ENCODE measurements around the gene PDCD1.

Gene PDCD1

DNA sequence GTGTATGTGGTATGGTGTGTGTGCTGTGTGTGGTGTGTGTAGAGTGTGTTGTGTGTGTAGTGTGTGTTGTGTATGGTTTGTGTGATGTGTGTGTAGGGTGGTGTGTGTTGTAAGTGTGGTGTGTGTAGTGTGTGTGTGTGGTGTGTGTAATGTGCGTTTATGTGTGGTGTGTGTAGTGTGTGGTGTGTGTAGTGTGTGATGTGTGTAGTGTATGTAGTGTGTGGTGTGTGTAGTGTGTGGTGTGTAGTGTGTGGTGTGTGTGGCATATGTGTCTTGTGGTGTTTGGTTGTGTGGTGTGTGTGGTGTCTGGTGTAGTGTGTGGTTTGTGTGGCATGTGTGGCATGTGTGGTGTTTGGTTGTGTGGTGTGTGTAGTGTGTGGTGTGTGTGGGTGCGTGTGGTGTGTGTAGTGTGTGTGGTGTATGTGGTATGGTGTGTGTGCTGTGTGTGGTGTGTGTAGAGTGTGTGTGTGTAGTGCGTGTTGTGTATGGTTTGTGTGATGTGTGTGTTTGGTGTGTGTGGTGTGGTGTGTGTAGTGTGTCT lies 6.8 kb upstream of the PDCD1 start:
- DNase-seq (ENCODE audit: low spot score) = no peak

DNA sequence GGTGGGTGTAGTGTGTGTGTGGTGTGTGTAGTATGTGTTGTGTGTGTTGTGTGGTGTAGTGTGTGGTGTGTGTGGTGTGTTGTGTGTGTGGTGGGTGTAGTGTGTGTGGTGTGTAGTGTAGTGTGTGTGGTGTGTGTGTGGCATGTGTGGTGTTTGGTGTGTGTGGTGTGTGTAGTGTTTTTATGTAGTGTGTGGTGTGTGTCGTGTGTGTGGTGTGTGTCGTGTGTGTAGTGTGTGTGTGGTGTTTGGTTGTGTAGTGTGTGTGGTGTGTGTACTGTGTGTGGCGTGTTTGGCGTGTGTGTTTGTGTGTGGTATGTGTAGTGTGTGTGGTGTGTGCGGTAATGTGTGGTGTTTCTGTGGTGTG lies 6.1 kb upstream of the PDCD1 start:
- DNase-seq (ENCODE audit: low spot score) = no peak

DNA sequence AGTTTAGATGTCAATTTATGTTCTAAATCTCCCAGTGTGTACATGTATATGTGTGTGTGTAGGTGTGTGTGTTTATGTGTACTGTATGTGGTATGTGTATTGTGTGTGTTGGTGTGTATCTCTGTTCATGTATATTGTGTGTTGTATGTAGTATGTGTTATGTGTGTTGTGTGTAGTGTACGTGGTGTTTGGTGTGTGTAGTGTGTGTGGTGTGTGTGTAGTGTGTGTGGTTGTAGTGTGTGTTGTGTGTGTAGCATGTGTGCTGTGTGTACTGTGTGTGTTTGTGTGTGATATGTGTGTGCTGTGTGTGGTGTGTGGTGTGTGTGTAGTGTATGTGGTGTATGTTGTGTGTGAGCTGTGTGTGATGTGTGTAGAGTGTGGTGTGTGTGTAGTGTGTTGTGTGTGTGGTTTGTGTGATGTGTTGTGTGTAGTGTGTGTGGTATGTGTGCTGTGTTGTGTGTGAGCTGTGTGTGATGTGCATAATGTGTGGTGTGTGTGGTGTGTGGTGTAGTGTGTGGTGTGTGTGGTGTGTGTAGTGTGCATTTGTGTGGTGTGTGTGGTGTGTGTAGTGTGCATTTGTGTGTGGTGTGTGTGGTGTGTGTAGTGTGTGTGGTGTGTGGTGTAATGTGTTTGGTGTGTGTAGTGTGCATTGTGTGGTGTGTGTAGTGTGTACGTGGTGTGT lies 5.6 kb upstream of the PDCD1 start:
- DNase-seq (ENCODE audit: low spot score) = no peak

DNA sequence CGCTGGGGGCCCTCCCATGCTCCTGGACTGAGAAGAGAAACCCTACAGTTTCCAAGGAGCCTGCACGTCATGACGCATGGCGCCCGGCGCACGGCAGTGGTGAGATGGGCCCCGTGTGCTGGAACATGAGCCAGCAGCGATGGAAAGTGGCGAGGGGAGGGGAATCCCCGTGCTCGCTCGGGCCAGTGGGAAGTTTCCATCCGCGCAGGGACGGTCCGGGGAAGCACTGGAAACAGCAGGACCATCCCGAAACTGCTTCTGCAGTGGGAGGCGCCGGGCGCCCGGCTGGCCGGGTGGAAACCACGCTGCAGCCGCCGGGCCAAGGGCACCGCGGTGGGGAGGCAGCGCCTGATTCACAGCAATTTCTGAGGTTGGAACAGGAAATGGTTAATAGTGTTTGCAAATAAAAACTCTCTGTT lies 4.9 kb upstream of the PDCD1 start:
- peak; percentile 67 for DNase-seq (ENCODE audit: low spot score)

DNA sequence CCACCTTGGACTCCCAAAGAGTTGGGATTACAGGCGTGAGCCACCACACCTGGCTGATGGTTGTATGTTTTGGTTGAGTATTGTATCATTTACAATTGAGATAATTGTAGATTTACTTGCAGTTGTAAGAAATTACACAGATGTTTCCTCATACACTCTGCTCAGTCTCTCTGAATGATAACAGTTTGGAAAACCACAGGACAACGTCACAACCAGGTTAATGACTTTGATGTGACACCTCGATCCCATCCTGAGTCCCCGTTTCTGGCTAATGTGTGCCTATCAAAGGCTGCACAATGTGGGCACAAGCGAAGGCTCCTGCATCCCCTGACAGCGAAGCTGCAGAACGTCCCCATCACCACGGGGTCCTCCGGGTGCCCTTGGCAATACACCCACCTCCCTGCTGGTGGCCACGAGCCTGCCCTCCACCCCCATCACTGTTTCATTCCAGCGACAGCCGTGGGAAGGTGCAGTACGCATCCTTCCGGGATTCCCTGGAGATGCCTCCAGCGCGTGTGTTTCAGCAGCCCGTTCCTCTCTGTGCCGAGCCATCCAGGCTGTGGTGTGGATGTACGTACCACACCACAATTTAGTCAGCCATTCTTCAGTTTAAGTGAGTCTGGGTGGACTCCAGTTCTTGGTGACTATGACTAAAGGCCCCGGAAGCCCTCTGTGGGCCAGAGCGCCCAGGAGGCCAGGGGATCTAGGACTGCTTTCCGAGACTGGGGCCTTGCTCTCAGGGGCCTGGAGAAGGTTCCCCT lies 4.3 kb upstream of the PDCD1 start:
- DNase-seq (ENCODE audit: low spot score) = no peak

DNA sequence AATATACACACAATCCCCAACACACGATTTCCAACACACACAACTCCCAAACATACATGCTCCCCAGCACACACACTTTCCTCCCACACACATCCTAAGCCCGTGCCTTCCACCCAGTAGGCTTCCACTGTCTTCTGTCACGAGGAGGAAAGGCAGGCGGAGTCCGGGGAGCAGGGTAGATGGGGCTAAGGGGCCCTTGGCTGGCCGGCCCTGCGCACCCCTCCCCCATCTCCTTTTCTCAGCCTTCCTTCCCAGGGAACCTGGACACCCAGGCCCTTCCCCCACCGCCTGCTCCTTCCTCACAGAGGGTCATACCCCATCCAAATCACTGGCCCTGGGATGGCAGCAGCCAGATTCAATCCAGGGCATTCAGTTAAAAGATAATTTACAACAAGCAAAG lies 3.4 kb upstream of the PDCD1 start:
- no peak for DNase-seq (ENCODE audit: low spot score)

DNA sequence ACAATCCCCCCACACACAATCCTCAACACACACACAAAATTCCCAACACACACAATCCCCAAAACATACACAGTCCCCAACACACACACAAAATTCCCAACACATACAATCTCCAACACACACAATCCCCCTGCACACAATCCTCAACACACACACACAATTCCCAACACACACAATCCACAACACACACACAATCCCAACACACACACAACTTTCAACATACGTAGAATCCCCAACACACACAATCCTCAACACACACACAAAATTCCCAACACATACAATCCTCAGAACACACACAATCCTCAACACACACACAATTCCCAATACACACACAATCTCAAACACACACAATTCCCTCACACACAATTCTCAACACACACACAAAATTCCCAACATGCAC lies 2.6 kb upstream of the PDCD1 start:
- DNase-seq (ENCODE audit: low spot score) = no peak

DNA sequence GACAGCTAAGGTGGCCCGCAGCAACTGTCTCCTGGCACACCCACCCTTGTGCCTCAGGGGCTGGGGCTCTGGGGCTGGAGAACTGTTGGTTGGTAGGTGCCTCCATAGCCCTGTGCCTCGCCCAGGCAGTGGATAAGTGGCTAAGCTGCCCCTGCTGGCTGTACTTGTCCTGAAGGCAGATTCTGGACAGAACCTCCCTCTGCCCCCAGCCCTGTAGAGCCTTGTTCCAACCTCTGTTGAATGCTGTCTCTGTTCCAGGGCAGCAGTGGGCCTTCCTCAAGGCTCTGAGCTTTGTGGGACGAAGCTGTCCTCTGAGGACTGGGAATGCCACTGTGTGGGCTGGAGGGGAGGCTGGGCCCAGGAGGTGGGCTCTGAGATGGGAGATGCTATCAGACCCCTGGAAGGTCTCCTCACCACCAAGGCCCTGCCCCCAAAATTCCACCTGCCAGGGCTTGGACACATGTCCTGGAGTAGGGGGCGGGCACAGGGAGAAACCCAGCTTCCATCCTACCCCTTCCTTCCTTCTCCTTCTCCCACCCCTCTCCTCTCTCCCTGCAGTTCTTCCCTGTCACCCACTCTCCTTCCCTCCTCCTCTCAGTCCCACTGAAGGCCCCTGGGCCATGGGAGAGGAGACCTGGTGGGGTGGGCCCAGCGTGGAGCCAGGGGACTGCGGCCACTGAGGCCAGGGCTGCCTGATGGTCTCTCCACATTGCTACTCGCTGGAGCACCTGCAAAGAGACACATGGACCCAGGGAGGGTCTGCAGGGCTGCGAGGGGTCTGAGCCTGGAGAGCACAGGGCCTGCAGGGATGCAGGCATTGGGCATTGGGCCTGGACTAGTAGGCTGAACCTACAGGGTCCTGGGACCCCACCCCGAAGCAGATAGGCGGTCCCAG lies 1.7 kb upstream of the PDCD1 start:
- no peak for DNase-seq (ENCODE audit: low spot score)

DNA sequence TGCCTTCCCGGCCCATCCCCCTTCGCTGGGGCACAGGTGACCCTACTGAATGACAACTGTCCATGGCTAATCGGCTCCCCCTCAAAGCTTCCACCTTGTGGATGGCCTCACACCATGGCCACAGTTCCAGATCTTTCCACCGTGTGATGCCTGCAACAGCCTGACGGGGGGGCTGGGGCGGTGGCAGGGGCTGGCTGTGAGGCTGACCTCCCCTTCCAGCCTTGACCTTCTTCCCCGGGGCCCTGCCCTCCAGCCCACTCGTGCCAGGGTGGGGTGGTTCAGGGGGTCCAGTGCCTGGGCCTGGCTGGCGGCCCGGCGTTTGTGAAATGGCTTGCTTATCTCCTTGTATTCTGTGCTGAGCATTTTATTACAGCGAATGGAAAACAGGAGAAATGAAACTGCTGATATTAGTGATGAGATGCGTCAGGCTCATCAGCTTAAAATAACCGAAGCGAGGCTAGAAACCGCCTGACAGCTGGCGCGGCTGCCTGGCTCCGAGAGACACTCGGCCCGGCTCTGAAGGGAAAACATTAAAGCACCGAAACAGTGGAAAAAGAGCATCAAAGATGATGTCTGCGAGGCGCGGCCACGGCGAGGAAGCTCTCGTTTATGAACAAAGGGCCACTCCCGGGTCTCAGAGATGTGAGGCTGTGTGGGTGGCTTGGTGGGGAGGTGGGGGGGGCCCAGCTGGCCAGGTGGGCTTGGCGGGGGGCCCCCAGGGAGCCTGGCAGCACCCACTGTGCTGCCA lies 916 bp upstream of the PDCD1 start:
- peak; percentile 59 for DNase-seq (ENCODE audit: low spot score)

DNA sequence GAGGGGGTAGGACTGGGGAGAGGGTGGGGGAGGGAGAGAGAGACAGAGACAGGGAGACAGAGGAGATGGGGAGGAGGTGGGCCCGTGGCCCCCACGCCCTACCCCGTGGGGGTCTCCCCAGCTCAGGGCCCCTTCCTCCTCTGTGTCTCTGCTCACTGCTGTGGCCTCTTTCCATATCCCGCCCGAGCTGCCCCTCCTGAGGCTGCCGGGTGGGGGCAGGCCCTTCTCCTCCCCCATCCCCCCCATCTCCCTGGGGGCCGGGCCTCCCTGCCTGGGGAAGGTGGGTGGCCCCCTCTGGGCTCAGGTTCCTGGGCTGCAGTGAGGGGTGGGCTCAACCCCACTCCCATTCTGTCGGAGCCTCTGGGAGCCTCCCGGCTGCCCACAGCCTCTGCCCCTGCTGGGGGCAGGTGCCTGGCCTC lies 332 bp upstream of the PDCD1 start:
- no peak for DNase-seq (ENCODE audit: low spot score)

DNA sequence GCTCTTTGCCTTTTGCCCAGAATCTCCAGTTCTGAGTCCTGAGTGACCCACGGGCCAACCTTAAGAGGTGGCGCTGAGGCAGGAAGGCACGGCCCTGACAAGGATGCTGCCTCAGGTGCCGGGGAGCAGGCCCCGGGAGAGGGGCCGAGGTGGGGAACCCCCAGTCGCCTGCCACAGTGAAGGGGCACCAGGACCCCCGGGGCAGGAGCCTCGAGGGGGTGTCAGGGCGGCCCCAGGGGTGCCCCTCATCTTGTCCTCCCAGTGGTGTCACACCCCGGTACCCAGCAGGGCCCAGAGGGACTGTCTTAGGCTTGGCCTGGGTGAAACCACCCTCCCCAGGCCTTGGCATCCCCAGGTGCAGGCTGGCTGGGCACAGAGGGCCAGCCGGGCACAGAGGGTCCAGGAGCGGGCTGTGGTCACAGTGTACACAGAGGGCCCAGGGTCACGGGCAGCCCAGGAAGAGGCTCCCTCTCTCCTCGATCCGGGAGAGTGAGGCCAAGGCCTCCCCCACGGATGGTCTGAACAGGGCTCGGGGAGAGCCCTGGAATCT lies 1.0 kb downstream of the PDCD1 start:
- DNase-seq (ENCODE audit: low spot score) = no peak

DNA sequence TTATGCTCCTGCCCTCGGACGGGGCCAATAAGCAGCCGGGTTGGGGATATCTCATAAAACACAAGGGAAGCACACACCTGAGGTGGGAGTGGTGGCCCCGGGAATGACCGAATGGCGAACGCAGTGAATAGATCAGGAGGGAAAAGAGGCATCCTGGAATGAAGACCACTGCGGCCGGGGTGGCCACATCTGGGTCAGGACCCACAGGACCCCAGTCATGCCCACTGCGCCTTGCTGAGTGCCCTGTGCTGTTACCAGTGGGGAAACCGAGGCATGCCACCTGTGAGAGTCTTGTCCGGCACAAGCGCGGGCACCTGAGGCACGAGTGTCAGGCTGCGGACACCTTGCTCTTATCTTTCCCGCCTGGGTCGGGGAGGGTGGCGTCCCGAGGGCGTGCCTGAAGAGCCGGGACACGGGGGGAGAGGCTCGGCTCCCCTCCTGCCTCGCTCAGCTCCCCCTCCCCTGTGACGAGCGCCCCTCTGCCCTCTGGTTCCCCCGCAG lies 1.6 kb downstream of the PDCD1 start:
- no peak for DNase-seq (ENCODE audit: low spot score)

DNA sequence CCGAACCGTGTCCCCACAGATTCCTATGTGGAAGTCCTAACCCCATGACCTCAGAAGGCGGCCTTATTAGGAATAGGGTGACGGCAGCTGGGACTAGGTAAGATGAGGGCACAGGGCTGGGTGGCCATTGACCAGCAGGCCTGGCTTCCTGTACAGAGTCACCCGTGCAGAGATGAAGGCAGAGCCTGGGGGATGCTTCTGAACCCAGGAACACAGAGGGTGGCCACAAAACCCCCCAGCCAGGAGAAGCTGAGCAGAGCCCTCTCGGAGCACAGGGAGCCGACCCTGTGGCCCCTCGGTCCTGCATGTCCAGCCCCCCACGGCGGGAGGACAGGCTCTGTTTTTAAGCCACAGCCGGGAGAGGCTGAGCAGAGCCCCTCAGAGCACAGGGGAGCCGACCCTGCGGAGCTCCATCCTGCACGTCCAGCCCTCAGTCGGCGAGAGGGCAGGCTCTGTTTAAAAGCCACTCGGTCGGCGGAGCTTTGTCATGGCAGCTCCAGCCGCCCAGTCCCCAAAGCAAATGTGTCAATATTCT lies 2.7 kb downstream of the PDCD1 start:
- DNase-seq (ENCODE audit: low spot score) = no peak

DNA sequence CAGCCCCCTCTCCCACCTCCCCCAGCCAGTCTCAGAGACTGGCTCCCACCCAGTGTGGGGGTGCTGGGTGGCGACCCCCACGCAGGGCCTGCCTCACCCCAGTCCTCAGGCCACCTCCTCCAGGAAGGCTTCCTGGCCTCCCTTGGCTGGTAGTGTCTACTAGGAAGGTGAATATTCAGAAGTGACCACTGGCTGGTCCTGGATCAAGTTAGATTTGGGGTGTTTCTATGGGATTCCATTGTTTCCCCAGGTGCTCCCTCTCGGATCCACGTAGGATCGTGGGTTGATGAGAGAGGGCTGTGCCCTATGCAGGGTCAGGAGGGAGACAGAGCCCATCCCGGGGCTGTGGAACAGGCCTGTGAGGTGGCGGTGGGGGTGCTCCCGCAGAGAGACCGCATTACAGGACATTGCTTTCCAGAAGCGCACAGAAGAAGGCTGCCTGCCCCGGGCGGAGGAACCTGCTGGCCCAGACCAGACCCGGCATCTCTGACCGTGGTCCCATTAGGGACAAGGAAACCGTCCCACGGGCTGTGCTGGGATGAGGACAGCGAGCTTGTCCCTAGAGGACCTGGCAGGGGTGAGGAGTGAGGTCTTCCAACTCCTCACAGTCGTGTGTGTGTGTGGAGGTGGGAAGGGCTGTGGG lies 3.3 kb downstream of the PDCD1 start:
- no peak for DNase-seq (ENCODE audit: low spot score)

DNA sequence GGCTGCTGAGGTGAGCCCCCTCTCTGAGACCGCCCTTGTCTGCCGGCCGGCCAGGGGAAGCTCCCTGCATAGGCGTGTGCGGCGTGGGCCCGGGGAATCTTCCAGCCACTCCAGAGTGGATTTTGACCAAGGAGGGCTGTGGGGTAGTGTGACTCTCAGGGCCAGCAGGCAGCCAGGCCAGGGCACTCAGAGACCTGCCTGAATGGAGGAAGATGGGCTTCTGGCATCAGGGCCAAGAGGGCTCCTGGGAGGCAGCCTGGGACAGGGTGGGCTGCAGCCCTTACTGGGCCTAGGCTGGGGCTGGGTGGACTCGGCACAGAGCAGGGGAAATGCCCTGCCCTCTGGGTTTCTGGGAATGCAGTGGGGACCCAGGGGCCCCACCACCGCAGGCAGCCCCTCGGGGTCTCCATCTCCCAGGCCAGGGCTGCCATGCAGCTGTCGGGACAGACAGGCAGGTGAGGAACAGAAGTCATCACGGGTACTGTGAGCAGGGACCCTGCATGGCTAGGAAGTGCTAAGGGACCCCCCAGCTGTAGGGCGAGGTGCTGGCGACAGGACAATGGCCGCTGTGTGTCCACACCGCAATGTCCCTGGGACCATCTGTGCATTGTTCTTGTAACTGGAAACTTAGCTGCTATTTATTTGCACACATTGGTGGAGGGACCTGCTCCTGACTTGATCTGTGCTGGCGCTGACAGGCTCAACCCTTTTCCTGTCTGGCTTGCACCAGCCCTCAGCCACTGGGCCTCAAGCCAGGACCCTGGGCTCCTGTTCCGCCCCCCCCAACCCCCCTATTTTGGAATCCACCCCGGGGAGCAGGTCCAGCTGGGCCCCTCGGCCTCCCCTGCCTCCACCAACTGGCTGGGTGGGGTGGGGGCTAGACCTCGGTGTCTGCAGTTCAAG lies 4.1 kb downstream of the PDCD1 start:
- no peak for DNase-seq (ENCODE audit: low spot score)

DNA sequence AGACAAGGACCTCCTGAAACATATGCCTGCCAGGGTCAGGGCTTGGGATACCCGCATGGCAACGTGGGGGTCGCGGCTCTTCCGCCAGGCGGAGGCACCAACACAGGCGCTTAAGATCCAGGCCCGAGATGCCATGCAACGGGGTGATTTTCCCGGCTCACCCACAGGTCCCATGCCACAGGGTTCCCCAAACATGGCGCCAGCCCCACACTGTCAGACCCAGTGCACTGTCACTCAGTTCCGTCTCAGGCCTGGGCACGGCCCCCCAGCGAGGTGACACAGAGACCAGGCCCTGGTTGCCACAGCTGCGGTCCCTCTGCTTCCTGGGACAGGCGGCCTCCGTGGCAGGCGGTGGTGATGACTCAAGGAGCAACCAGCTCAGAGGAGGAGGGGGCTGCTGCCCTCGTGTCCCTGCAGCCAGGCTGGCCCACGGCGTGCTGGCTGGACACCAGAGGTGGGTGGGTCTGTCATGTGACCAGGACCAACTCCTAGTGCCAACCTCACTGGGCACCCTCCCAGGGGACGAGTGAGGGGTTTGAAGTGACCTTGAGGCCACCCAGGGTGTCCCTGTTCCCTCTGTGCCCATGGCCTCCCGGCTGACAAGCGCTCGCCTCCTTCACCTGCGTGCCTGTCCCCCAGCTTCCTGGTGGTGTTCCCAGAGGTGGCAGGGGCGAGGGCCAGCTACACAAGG lies 4.9 kb downstream of the PDCD1 start:
- DNase-seq (ENCODE audit: low spot score) = no peak

DNA sequence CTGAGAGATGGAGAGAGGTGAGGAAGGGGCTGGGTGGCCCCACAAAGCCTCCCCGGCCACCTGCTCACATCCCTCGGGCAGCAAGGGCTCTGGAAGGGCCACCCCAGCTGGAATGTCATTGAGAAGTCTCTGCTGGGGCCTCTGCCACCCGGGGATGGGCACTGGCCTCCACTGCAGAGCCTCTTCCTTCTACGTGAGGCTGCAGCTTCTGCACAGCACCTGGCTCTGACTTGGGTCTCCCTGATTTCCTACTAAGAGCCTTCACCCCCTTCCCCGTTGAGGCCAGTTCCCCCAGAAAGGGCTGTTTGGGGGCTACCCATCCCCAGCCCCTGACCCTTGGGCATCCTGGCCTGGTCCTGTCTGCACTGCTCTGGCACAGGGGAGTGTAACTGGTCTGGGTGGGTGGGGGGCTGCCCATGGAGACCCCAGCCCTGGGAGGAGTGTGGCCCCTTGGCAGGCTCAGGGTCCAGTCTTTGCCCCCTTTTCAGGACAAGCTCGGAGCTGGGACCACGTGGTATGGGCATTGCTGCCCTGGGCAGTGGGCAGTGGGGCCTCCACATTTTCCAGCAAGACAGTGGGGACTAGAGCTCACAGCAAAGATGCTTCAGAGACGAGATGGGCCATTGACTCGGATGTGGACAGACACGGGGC lies 5.6 kb downstream of the PDCD1 start:
- DNase-seq (ENCODE audit: low spot score) = no peak

Data from activated CD4-positive, alpha-beta T cell treated with anti-CD3 and anti-CD28 coated beads, Interleukin-2, Interleukin-4, amounts not matched to agents 100 ng/mL and 50 ng/mL, durations not matched to agents 16 hours and 8 hours (primary cell).